Omental fat pad (tissue), 4 donors: ENCODE data around the gene DYNLRB1. TPM values are rescaled to one million over a fixed set of nuclear protein-coding genes. Genes with fewer than 3 reads are reported as not detected.

Experiments
- ATAC-seq: fragments of 150-250 bp; one replicate; pipeline ENCODE4 v1.9.1; 2016; ENCODE audit warnings: mild to moderate bottlenecking, moderate library complexity; ENCODE audit not compliant: low FRiP score
- DNase-seq: peaks from one replicate; pipeline ENCODE4 v3.0.0-alpha.2; 2019; ENCODE audit warnings: low spot score
- CTCF ChIP-seq, 3 donors: fragments of 450-650 bp; IDR thresholded peaks; one replicate each; pipeline ENCODE4 v1.5.1; 2016 to 2017; ENCODE audit warnings: antibody characterized with exemption in 3 of 3, mild to moderate bottlenecking in 3 of 3, moderate library complexity in 2 of 3
- small RNA-seq: library from RNA; depleted of rRNA; stranded (forward); fragments of <200 nt; gene quantifications from one replicate; pipeline ENCODE3, GENCODE V24; 2016
- total RNA-seq, 4 donors: library from RNA; depleted of rRNA; stranded (reverse); fragments of >200 nt; gene quantifications; one replicate each; pipeline ENCODE4 v1.1.0, GENCODE V29; 2016

Gene DYNLRB1
- total RNA-seq, 4 donors from 2014 or later = 83.0 to 121 (median 108) TPM

- no peak for ATAC-seq
- DNase-seq = no peak
- no peak for TF ChIP-seq CTCF (IDR thresholded peaks at IDR 0.05)
Observed at GRCh38 chr20:34585019-34585418, 68.8 kb downstream of the DYNLRB1 start.

GRCh38 chr20:34586488-34587163 lies 70.4 kb downstream of the DYNLRB1 start:
- no peak for TF ChIP-seq CTCF (IDR thresholded peaks at IDR 0.05)
- ATAC-seq (no peak), DNase-seq (no peak)

Small RNAs within 50 kb of the gene (small RNA-seq; reads per million reads assigned to genes)
- not detected for gene RF00019

Other genes starting within 250 kb of the DYNLRB1 start
- gene AHCY, start 213.1 kb upstream of the DYNLRB1 start, total RNA-seq = 10 to 100 TPM; 61.9 to 83.1 (median 72.6) TPM
- gene ITCH, start 153.1 kb upstream of the DYNLRB1 start, total RNA-seq = 10 to 100 TPM; 50.3 to 67.6 (median 55.2) TPM
- 10 to 100 TPM; 50.1 to 76.1 (median 55.9) TPM for gene MAP1LC3A, start 42.3 kb downstream of the DYNLRB1 start, total RNA-seq
- gene PIGU, start 160.7 kb downstream of the DYNLRB1 start, total RNA-seq = 10 to 100 TPM; 10.2 to 16.8 (median 14.2) TPM
- gene TP53INP2, start 187.9 kb downstream of the DYNLRB1 start, total RNA-seq = 10 to 100 TPM in 3 of 4 donors, 1 to 10 TPM in 1; 8.6 to 19.7 (median 15.1) TPM